Glomerular visceral epithelial cell (primary cell): ENCODE measurements around the gene DKK2.
A peak's percentile ranks its signal among the peaks of the same experiment; 100 is the strongest.
"Not testable (repeated sequence)": the region's sequence is repeated elsewhere in the genome, so short reads cannot be mapped to it uniquely, and the experiment has no call there.

Experiments used
- DNase-seq: peaks from one replicate; pipeline ENCODE4 v3.0.0-alpha.2; 2016; ENCODE audit errors: extremely low spot score

The DKK2 gene

GRCh38 chr4:106909486-106910188 lies 126.5 kb downstream of the DKK2 start:
- no peak for DNase-seq

GRCh38 chr4:106908049-106908448 lies 128.1 kb downstream of the DKK2 start:
- DNase-seq = not testable (repeated sequence)

- no peak for DNase-seq
Measured at GRCh38 chr4:106907216-106907615, 128.9 kb downstream of the DKK2 start.

- DNase-seq = no peak
Measured at GRCh38 chr4:106906728-106907127, 129.4 kb downstream of the DKK2 start.

- DNase-seq = peak; percentile 44
Measured at GRCh38 chr4:106898621-106899230, 137.4 kb downstream of the DKK2 start.

GRCh38 chr4:106893903-106894302 lies 142.2 kb downstream of the DKK2 start:
- no peak for DNase-seq

GRCh38 chr4:106893395-106893881 lies 142.7 kb downstream of the DKK2 start:
- no peak for DNase-seq

- DNase-seq = no peak
Measured at GRCh38 chr4:106892786-106893185, 143.3 kb downstream of the DKK2 start.

- no peak for DNase-seq
Measured at GRCh38 chr4:106875340-106875739, 160.8 kb downstream of the DKK2 start.
